ENCODE results near the gene INHBC. TPM values are rescaled to one million over a fixed set of nuclear protein-coding genes. Genes with fewer than 3 reads are reported as not detected.

Gene INHBC, protein sequence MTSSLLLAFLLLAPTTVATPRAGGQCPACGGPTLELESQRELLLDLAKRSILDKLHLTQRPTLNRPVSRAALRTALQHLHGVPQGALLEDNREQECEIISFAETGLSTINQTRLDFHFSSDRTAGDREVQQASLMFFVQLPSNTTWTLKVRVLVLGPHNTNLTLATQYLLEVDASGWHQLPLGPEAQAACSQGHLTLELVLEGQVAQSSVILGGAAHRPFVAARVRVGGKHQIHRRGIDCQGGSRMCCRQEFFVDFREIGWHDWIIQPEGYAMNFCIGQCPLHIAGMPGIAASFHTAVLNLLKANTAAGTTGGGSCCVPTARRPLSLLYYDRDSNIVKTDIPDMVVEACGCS
- not detected in 2 replicates for total RNA-seq

DNA sequence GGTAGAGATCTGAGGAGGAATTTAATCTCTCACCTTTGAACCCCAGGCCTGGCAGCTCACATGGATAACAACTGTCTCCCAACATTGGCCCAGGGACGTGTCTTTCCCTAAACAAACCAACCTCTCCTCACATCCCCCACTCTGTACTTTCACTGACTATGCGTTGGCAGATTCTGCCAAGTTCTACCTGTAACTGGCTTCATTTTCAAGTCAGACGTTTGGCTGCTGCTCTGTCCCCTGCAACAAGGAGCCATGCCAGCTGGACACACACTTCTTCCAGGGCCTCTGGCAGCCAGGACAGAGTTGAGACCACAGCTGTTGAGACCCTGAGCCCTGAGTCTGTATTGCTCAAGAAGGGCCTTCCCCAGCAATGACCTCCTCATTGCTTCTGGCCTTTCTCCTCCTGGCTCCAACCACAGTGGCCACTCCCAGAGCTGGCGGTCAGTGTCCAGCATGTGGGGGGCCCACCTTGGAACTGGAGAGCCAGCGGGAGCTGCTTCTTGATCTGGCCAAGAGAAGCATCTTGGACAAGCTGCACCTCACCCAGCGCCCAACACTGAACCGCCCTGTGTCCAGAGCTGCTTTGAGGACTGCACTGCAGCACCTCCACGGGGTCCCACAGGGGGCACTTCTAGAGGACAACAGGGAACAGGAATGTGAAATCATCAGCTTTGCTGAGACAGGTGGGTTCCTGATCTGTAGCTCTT is at the start of gene INHBC:
Gene INHBC, plus strand, starts transcription at position 268 of the 707 bp plus-strand sequence. Its CDS starts 103 bp downstream, at position 371.

DNA sequence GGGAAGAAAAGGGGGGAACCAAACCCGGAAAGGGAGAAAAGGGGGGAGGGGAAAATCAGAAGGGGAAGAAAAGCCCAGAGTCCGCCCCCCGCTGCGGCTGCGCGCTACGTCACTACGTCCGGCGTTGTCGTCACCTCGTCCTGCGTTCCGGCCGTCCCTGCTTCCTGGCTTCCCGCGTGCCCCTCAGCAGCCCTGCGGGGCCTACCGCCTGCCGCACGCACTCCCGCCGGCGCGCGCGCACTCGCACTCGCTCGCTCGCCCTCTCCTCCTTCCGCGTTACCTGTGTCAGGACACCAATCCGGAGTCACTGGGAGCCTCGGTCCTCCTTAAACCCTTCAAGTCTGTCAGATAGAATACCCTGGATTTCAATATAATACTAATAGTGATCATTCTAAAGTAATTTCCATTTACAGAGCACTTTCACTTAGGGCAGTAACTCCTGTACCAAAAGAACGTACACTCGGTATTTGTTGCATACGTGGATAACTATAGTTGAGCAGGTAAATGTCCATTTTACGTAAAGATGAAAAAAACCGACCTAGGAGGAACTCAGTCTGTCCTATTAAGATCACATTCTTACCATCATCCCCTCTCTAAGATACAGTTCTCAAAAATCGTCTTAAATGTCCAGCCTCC is 3.5 kb upstream of the INHBC start, which contains the start of gene R3HDM2:
Gene R3HDM2, minus strand, starts transcription at position 113 of the 636 bp plus-strand sequence. CDS start 120,615 bp downstream, outside the sequence.

DNA sequence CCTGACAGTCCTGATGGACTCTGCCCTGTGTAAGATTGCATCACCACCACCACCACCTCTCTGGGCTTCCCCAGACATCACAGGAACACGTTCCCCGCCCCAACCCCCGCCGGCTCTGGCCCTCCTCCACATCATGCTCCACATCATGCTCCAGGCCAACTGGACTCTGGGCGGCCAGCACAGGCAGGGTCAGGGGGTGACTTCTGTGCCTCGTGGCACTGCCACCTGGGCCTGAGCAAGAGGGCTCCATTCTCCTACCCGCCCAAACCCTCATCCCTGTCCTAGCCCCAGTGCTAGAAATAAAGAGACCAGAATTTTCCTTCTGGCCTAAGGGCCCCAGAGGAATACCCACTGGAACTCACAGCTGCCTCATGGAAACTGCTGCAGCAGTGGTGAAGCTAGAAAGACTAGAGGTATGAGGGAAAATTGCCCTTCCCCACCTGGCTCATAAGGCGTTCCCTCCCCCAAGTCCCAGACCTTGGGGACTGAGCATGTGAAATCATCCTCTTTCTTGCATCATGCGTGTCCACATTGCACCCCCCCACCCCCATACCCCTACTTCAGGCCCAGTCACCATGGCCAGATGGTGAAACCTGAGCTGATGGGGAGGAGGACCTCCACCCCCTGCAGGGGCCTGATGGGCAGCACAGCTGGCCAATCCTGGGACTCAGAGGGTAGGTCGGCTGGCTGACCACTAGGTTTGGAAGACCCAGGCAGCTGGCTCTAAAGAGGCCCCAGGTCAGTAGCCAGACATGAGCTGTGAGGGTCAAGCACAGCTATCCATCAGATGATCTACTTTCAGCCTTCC is 20.2 kb downstream of the INHBC start, which contains the start of gene INHBE:
Gene INHBE, plus strand, starts transcription at position 742 of the 808 bp plus-strand sequence. CDS start 230 bp downstream, outside the sequence.

DNA sequence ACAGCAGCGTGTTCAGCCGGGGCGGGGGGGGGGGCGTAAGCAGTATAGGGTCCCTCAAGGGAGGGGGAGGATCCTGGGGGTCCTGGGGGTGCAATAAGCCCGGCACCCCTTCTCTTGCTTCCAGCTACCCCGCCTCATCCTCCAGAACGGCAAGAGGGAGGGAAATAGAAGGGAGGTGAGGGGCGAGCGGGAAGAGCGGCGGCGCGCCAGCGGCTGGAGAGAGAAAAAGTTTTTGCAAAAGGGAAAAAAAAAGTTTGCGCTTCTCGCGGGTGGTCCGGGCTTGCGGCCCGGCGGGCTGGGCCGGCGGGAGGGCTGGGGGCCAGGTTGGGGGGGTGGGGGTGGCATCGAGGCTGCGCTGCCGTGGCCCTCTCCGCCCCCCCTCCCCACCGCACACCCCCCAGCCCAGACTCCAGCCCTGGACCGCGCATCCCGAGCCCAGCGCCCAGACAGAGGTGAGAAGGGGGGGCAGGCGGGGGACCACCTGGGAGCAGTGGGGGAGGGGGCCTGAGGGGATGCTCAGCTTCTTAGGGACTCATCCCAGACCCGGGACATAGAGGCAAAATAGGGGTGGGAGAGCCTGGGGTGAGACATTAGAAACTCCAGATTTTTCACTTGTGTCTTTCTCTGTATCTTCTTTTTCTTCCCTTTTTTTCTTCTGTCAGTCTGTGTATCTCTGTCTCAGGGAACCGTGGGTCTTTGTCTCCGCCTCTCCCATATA is 25.3 kb downstream of the INHBC start, which contains the start of gene GLI1:
Gene GLI1, plus strand, starts transcription at position 36 of the 718 bp plus-strand sequence. CDS start 3,907 bp downstream, outside the sequence.

DNA sequence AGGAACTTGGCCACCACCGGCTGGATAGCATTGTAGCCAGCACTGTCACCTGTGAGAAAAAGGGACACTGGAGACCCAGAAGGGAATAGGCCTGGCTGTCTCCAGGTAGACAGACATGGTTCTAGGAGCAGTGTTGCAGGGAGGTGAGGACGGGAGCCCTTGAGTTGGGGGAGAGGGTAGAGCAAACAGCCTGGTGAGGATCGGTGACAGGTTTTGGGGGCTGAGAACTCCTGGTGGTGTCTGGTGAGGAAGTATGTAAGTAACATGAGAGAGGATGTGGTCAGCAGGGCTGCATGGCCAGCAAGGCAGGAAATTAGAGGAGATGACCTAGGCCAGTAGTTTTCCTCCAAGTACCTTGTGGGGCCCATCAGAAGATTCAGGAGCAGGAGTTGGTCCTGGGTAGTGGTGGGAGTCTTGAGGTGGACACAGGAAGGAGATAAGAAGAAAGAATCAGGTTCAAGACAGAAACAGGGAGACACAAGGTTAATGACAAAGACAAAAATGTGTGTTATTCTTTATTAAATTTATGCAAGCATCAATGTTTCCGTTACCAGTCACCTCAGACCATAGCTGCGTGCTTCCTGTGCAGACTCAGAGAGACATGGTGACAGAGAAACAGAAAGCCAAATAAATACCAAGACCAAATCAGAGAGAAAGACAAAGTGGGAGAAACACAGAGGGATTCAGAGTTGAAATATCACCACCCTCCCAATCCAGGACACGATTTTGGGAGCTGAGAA is 45.0 kb downstream of the INHBC start, which contains the start of gene ARHGAP9:
Gene ARHGAP9, minus strand, starts transcription at position 491 of the 740 bp plus-strand sequence. Its CDS starts 460 bp downstream, at position 31.

DNA sequence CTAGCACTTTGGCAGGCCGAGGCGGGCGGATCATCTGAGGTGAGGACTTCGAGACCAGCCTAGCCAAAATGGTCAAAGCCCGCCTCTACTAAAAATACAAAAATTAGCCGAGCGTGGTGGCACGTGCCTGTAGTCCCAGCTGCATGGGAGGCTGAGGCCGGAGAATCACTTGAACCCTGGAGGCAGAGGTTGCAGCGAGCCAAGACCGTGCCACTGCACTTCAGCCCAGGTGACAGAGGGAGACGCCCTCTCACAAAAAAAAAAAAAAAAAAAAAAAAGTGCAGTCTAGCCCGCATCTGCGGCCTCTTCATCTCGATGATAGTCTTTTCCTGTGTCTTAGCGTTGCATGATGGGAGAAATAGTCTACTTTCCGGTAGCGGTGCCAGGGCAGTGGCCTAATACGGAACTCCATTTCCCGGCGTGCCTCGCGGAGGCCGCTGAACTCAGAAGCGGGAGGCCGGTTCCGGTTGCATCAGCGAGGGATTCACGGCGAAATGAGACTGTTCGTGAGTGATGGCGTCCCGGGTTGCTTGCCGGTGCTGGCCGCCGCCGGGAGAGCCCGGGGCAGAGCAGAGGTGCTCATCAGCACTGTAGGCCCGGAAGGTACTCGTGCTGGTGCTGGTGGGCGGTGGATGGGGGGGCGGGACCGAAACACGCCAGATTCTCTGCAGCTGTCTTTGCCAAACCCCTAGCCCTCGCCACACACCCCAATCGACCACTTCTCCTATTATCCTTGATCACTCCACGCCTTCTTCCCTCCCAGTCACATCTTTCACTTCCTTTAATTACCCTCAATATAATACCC is 53.2 kb downstream of the INHBC start, which contains the start of gene MARS1:
Gene MARS1, plus strand, starts transcription at position 472 of the 805 bp plus-strand sequence. Its CDS starts 23 bp downstream, at position 495.

Other genes with a start within 250 kb of the INHBC start
- gene NXPH4, start 218.0 kb upstream of the INHBC start, total RNA-seq, result 1.7 and 4.0 TPM in 2 replicates
- gene SHMT2, start 205.1 kb upstream of the INHBC start, total RNA-seq, result 368 and 374 TPM in 2 replicates
- gene STAC3, start 183.6 kb upstream of the INHBC start, total RNA-seq, result 0.22 and 0.50 TPM in 2 replicates
- 12.4 and 13.6 TPM in 2 replicates for gene R3HDM2, start 3.7 kb upstream of the INHBC start, total RNA-seq
- 2.1 and 17.0 TPM in 2 replicates for gene INHBE, start 20.5 kb downstream of the INHBC start, total RNA-seq
- 2.4 and 3.1 TPM in 2 replicates for gene GLI1, start 25.0 kb downstream of the INHBC start, total RNA-seq
- gene ARHGAP9, start 45.1 kb downstream of the INHBC start, total RNA-seq, result 0.11 and 0.12 TPM in 2 replicates
- gene MARS1, start 53.3 kb downstream of the INHBC start, total RNA-seq, result 209 and 350 TPM in 2 replicates
- gene DDIT3, start 85.7 kb downstream of the INHBC start, total RNA-seq, result 136 and 444 TPM in 2 replicates
- gene MBD6, start 88.0 kb downstream of the INHBC start, total RNA-seq, result 4.9 and 8.1 TPM in 2 replicates
- gene DCTN2, start 112.4 kb downstream of the INHBC start, total RNA-seq, result 80.7 and 106 TPM in 2 replicates
- 0.44 and 0.50 TPM in 2 replicates for gene KIF5A, start 115.3 kb downstream of the INHBC start, total RNA-seq
- 13.6 and 16.5 TPM in 2 replicates for gene PIP4K2C, start 156.4 kb downstream of the INHBC start, total RNA-seq
- 15.6 and 23.1 TPM in 2 replicates for gene DTX3, start 170.0 kb downstream of the INHBC start, total RNA-seq
- gene ARHGEF25, start 176.7 kb downstream of the INHBC start, total RNA-seq, result 17.9 and 27.1 TPM in 2 replicates
- gene B4GALNT1, start 198.4 kb downstream of the INHBC start, total RNA-seq, result 3.4 and 4.0 TPM in 2 replicates